ENCODE measurements around the gene ARHGAP33.

ARHGAP33 gene

DNA sequence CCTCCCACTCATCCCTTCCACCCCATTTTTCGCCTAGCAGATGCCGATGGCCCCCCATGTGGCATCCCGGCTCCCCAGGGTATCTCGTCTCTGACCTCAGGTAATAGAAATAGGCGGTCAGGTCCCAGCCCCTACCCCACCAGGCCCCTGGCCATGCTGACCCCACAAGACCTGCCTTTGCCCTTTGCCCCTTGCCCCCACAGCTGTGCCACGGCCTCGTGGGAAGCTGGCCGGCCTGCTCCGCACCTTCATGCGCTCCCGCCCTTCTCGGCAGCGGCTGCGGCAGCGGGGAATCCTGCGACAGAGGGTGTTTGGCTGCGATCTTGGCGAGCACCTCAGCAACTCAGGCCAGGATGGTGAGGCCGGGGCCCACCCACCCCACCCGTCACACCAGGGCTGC is 5.4 kb downstream of the ARHGAP33 start:
- TF ChIP-seq, protein P1, sequence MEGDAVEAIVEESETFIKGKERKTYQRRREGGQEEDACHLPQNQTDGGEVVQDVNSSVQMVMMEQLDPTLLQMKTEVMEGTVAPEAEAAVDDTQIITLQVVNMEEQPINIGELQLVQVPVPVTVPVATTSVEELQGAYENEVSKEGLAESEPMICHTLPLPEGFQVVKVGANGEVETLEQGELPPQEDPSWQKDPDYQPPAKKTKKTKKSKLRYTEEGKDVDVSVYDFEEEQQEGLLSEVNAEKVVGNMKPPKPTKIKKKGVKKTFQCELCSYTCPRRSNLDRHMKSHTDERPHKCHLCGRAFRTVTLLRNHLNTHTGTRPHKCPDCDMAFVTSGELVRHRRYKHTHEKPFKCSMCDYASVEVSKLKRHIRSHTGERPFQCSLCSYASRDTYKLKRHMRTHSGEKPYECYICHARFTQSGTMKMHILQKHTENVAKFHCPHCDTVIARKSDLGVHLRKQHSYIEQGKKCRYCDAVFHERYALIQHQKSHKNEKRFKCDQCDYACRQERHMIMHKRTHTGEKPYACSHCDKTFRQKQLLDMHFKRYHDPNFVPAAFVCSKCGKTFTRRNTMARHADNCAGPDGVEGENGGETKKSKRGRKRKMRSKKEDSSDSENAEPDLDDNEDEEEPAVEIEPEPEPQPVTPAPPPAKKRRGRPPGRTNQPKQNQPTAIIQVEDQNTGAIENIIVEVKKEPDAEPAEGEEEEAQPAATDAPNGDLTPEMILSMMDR (IDR thresholded peaks at IDR 0.05; ENCODE audit: low read depth, low read length): no peak
- H3K4me3 ChIP-seq (ENCODE audit: low read depth, low read length): no peak overlapping the region
- H3K9me3 ChIP-seq (ENCODE audit: severe bottlenecking): no peaks in the 10 kb centered on the region
- H3K27me3 ChIP-seq (ENCODE audit: insufficient read depth, low read depth, severe bottlenecking): no peaks in the 10 kb centered on the region
- H3K27ac ChIP-seq: no peak overlapping the region
- DNase-seq: no peak
- peaks cover 63% of the 10 kb centered on the region for H3K36me3 ChIP-seq

DNA sequence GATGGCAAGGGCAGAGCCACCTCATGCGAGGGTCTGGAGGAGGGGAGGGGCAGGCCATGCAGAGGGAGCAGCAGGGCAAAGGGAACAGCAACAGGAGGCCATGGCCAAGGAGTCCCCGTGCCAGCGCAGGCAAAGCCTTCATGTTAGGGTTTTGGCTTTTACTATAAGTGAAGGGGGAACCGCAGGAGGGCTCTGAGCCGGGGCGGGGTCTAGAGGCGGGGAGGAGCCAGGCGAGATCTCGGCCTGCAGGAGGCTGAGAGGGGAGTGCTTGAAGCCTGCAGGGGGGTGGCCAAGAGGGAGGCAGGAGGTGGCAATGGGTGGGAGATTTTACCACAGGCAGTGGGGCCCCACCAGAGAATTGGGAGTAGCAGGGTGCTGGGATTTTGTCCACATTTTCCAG is 6.3 kb downstream of the ARHGAP33 start:
- H3K36me3 ChIP-seq: peaks cover 69% of the 10 kb centered on the region
- H3K9me3 ChIP-seq (ENCODE audit: severe bottlenecking): no peaks in the 10 kb centered on the region
- no peak overlapping the region for H3K4me3 ChIP-seq (ENCODE audit: low read depth, low read length)
- no peaks in the 10 kb centered on the region for H3K27me3 ChIP-seq (ENCODE audit: insufficient read depth, low read depth, severe bottlenecking)
- no peak for DNase-seq
- no peak overlapping the region for H3K27ac ChIP-seq
- TF ChIP-seq, protein P1 (IDR thresholded peaks at IDR 0.05; ENCODE audit: low read depth, low read length): no peak

DNA sequence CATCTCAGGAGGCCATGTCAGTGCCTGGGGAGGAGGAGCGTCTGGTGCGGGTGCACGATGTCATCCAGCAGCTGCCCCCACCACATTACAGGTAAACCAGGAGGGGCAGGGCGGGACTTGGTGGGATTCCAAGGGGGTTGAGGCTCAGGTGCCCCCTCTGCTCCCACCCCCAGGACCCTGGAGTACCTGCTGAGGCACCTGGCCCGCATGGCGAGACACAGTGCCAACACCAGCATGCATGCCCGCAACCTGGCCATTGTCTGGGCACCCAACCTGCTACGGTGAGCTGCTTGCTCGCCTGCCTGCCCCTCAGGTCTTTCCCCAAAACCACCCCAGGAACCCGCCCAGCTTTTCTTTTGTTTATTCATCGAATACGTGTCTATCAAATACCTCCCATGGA is 7.2 kb downstream of the ARHGAP33 start:
- no peak overlapping the region for H3K4me3 ChIP-seq (ENCODE audit: low read depth, low read length)
- H3K27me3 ChIP-seq (ENCODE audit: insufficient read depth, low read depth, severe bottlenecking): no peaks in the 10 kb centered on the region
- H3K9me3 ChIP-seq (ENCODE audit: severe bottlenecking): no peaks in the 10 kb centered on the region
- TF ChIP-seq, protein P1 (IDR thresholded peaks at IDR 0.05; ENCODE audit: low read depth, low read length): no peak
- H3K36me3 ChIP-seq: peaks cover 70% of the 10 kb centered on the region
- H3K27ac ChIP-seq: no peak overlapping the region
- DNase-seq: no peak

DNA sequence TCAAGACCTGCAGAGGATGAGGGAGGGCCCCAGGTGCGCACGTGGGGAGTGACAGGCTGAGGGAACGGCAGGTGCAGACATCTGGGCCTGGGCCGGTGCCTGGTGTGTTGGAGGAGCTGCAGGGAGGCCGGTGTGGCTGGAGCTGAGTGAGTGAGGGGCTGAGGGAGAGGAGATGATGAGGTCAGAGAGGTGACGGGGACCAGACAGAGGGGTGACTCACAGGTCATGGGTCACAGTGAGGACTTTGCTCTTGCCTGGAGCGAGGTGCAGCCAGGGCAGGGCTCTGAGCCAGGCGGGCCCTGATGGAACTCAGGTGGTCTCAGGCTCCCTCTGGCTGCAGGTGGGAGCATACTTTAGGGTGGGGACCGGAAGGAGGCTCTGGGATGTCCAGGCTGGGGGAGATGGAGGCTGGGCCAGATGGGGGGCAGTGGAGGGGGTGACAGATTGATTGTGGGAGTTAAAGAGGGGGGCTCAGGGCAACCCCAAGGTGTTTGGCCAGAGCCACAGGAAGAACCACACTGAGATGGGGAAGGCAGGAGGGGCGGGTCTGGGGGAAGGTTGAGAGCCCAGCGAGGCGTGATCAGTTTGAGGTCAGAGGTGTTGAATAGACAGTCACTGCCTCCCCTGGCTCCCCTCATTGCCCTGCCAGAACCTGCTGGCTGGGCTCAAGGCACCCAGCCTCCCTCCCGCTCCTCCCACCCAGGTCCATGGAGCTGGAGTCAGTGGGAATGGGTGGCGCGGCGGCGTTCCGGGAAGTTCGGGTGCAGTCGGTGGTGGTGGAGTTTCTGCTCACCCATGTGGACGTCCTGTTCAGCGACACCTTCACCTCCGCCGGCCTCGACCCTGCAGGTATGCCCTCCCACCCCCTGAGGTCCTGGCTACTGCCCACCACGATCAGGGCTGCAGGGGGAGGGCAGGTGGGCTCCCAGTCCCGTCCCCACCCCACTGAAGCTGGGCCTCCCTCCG is 8.4 kb downstream of the ARHGAP33 start:
- Histone ChIP-seq H3K36me3 (peaks cover 63% of the 10 kb centered on the region), H3K27me3 (ENCODE audit: insufficient read depth, low read depth, severe bottlenecking) (no peaks in the 10 kb centered on the region), H3K9me3 (ENCODE audit: severe bottlenecking) (no peaks in the 10 kb centered on the region), H3K4me3 (ENCODE audit: low read depth, low read length) (no peak overlapping the region), H3K27ac (no peak overlapping the region)
- no peak for DNase-seq
- TF ChIP-seq, protein P1 (IDR thresholded peaks at IDR 0.05; ENCODE audit: low read depth, low read length): no peak

DNA sequence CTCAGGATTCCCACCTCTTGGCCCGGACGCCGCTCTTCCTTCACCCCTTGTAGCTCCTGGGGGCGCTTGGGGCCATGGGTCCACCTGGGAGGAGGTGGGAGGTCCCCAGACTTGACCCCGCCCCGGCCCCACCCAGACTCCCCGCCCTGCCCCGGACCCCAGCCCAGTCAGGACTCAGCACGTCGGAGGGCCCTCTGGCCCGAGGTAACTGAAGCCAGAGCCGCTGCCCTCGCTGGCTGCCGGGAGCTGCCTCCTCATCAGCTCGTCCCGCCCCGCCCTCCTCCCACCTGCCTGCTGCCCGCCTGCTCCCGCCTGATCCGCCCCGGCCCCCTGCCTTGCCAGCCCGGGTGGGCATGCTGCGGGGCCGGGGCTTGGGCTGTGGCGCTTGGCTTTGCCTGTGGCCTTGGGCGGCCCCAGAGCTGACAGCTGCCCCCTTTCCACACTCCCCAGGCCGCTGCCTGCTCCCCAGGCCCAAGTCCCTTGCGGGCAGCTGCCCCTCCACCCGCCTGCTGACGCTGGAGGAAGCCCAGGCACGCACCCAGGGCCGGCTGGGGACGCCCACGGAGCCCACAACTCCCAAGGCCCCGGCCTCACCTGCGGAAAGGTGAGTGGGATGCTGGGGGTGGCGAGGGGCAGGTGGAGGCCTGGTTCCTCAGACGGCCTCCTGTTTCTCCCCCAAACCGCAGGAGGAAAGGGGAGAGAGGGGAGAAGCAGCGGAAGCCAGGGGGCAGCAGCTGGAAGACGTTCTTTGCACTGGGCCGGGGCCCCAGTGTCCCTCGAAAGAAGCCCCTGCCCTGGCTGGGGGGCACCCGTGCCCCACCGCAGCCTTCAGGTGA is 9.4 kb downstream of the ARHGAP33 start:
- no peak for DNase-seq
- Histone ChIP-seq H3K9me3 (ENCODE audit: severe bottlenecking) (no peaks in the 10 kb centered on the region), H3K36me3 (peaks cover 57% of the 10 kb centered on the region), H3K4me3 (ENCODE audit: low read depth, low read length) (no peak overlapping the region), H3K27ac (no peak overlapping the region), H3K27me3 (ENCODE audit: insufficient read depth, low read depth, severe bottlenecking) (no peaks in the 10 kb centered on the region)
- TF ChIP-seq, protein P1 (IDR thresholded peaks at IDR 0.05; ENCODE audit: low read depth, low read length): no peak
